ENCODE data around the gene BSDC1. TPM values are rescaled to one million over a fixed set of nuclear protein-coding genes. Genes with fewer than 3 reads are reported as not detected.

Gene BSDC1
- polyA plus RNA-seq, 1 of the 3 experiments (the other 2 are of a cell fraction): 51.0 TPM

- TF ChIP-seq RCOR1 (IDR thresholded peaks at IDR 0.05; ENCODE audit: low read length) (no peak), CHD2 (IDR thresholded peaks at IDR 0.05; ENCODE audit: low read length, partially characterized antibody) (no peak)
Measured at GRCh38 chr1:32353886-32354570, 40.2 kb downstream of the BSDC1 start (continued).

DNA sequence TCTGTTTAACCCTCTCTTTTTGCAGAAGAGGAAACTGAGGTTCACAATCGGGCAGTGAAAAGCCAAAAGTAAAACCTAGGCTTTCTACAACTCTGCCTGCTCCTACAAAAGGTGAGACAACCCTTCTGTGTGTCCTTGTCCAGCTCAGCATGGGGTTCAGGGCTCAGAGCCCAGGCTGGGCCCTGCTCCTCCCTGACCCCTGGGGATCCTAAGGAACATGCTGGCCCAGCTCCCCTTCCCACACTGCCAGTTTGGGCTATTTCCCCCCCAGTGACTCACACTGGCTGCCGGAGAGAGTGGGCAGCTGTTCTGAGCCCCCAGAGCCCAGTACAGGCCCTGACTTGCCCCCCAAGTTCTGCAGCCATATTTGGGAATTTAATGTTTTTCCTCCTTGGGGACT is 40.8 kb downstream of the BSDC1 start:
- ChIA-PET POLR2A (interaction anchor here (3.5 kb wide), 1 partner anchor 17 kb away, joined by 24 read pairs; the partner anchor contains the start of gene MARCKSL1), CTCF (interaction anchor here (0.6 to 2.0 kb wide), 4 partner anchors 9 to 552 kb away, joined by 3 to 5 read pairs (median 4); partner anchors contain the start of genes FAM229A and TSSK3)
- H3K27me3 ChIP-seq (ENCODE audit: insufficient read depth): no peaks in the 10 kb centered on the region
- no peak overlapping the region for H3K9ac ChIP-seq
- 92% methylated on average over 2 of the region's 2 CpGs for WGBS (ENCODE audit: low lambda C conversion rate)
- H3K27ac ChIP-seq (ENCODE audit: low read depth in 2 of 2, low read length in 1 of 2): no peak overlapping the region
- H3K4me1 ChIP-seq (ENCODE audit: control insufficient read depth in 1 of 2, insufficient read depth in 2 of 2, low read depth in 1 of 2, low read length in 1 of 2): peaks cover 4 to 9% of the 10 kb centered on the region in 2 experiments; a peak in 2 of 4 replicates
- H3K36me3 ChIP-seq (replicated peaks in 1 of 2; ENCODE audit: control insufficient read depth in 1 of 2, insufficient read depth in 2 of 2, low read length in 1 of 2): no peaks in the 10 kb centered on the region
- peaks cover 8% of the 10 kb centered on the region; the same call in 1 of the 2 replicates for H3K79me2 ChIP-seq (ENCODE audit: insufficient read depth)
- H3F3A ChIP-seq (replicated peaks; ENCODE audit: insufficient read depth): peaks cover 8% of the 10 kb centered on the region
- H3K9me3 ChIP-seq: no peaks in the 10 kb centered on the region
- DNase-seq: no peak
- no peak overlapping the region for H2AFZ ChIP-seq (ENCODE audit: low read depth)
- no peak overlapping the region for H3K4me3 ChIP-seq (ENCODE audit: low read depth in 2 of 2, low read length in 1 of 2)
- H3K9me2 ChIP-seq: no peaks in the 10 kb centered on the region
- H3K4me2 ChIP-seq: no peak overlapping the region
- no peak for TF ChIP-seq FOXM1 (IDR thresholded peaks at IDR 0.05; ENCODE audit: low read depth)
- TF ChIP-seq USF2 (IDR thresholded peaks at IDR 0.05; ENCODE audit: borderline replicate concordance, low read depth, low read length): no peak
- TF ChIP-seq NFIC (IDR thresholded peaks at IDR 0.05; ENCODE audit: borderline replicate concordance): no peak
- no peak for TF ChIP-seq RAD21 (IDR thresholded peaks at IDR 0.05; ENCODE audit: low read length)
- TF ChIP-seq, protein P1, sequence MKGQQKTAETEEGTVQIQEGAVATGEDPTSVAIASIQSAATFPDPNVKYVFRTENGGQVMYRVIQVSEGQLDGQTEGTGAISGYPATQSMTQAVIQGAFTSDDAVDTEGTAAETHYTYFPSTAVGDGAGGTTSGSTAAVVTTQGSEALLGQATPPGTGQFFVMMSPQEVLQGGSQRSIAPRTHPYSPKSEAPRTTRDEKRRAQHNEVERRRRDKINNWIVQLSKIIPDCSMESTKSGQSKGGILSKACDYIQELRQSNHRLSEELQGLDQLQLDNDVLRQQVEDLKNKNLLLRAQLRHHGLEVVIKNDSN (IDR thresholded peaks at IDR 0.05; ENCODE audit: borderline replicate concordance, low read depth): no peak
- no peak for TF ChIP-seq MXI1 (IDR thresholded peaks at IDR 0.05; ENCODE audit: low read depth, low read length)
- TF ChIP-seq, protein P2, sequence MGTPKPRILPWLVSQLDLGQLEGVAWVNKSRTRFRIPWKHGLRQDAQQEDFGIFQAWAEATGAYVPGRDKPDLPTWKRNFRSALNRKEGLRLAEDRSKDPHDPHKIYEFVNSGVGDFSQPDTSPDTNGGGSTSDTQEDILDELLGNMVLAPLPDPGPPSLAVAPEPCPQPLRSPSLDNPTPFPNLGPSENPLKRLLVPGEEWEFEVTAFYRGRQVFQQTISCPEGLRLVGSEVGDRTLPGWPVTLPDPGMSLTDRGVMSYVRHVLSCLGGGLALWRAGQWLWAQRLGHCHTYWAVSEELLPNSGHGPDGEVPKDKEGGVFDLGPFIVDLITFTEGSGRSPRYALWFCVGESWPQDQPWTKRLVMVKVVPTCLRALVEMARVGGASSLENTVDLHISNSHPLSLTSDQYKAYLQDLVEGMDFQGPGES (IDR thresholded peaks at IDR 0.05; ENCODE audit: low read depth, low read length): no peak
- TF ChIP-seq FOXJ3 (CRISPR knock-in tag; IDR thresholded peaks at IDR 0.05): no peak
- no peak for TF ChIP-seq RCOR1 (IDR thresholded peaks at IDR 0.05; ENCODE audit: low read length)
- TF ChIP-seq JUND (IDR thresholded peaks at IDR 0.05): no peak
- TF ChIP-seq, protein P3, sequence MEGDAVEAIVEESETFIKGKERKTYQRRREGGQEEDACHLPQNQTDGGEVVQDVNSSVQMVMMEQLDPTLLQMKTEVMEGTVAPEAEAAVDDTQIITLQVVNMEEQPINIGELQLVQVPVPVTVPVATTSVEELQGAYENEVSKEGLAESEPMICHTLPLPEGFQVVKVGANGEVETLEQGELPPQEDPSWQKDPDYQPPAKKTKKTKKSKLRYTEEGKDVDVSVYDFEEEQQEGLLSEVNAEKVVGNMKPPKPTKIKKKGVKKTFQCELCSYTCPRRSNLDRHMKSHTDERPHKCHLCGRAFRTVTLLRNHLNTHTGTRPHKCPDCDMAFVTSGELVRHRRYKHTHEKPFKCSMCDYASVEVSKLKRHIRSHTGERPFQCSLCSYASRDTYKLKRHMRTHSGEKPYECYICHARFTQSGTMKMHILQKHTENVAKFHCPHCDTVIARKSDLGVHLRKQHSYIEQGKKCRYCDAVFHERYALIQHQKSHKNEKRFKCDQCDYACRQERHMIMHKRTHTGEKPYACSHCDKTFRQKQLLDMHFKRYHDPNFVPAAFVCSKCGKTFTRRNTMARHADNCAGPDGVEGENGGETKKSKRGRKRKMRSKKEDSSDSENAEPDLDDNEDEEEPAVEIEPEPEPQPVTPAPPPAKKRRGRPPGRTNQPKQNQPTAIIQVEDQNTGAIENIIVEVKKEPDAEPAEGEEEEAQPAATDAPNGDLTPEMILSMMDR (IDR thresholded peaks at IDR 0.05): no peak
- TF ChIP-seq EP300 (IDR thresholded peaks at IDR 0.05; ENCODE audit: borderline replicate concordance in 1 of 2, low read depth in 1 of 2, low read length in 1 of 2): no peak
- no peaks in the 10 kb centered on the region for H4K20me1 ChIP-seq (ENCODE audit: insufficient read depth)

Data from SK-N-SH (cell line).